Measurements from ENCODE around the gene WDR12.
A peak's percentile ranks its signal among the peaks of the same experiment; 100 is the strongest.
"Not testable (repeated sequence)": the region's sequence is repeated elsewhere in the genome, so short reads cannot be mapped to it uniquely, and the experiment has no call there.

WDR12 gene

DNA sequence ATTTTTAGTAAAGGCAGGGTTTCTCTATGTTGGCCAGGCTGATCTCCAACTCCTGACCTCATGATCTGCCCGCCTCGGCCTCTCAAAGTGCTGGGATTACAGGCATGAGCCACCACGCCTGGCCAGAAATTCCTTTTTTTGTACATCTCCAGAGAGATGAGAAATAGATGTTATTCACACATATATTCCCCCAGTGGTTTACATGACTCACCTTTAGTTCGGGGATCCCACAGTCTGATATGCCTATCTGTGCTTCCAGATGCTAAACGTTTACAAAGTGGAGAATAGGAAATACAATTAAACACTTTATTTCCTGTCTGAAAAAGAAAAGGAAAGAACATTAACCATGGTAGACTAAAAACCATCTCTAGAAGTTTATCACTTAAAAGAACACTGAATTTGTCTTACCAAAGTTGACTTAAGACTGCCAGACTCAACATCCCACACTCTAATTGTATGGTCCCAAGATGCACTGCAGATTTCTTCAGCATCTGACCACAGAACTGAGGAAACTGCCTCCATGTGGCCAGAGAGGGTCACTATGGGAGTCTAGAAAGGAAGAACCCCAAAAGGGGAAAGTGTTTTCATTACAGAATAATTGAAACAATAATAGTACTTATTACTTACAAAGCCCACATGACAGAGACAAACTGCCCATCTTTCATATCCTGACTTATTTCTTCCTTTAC lies 27.3 kb downstream of the WDR12 start:
- DNase-seq (ENCODE audit: low read depth): no peak

DNA sequence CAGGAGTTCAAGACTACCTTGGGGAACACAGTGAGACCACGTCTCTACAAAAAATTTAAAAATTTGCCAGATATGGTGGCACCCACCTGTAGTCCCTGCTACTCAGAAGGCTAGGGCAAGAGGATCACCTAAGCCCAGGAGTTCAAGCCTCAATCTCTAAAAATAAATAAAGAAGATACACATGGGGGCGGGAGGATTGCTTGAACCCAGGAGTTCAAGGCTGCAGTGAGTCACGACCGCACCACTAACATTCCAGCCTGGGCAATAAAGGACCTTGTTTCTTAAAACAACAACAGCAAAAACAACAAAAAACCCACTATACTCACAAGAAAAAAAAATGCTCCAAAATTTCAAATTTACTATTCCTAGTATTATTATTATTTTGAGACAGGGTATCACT lies 29.9 kb downstream of the WDR12 start:
- DNase-seq (ENCODE audit: low read depth): no peak

DNA sequence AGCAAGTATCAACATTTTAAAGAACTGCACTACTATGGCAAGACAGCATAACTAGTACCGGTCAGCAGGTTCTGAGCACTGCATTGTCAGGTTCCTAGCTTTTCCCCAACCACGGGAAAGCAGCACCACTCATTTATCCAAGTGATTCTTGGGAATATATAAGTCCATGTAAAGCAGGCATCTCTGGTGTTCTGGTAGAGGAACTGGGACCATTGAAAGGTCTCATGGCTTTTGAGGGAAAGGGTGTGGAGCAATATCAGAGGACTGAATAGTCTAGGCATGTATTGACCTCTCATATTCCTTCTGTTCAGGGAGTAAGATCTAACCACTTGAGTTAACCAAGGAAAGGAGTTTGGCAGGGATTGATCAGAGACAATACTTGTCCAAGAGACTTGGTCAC lies 33.8 kb downstream of the WDR12 start:
- DNase-seq (ENCODE audit: low read depth): no peak

DNA sequence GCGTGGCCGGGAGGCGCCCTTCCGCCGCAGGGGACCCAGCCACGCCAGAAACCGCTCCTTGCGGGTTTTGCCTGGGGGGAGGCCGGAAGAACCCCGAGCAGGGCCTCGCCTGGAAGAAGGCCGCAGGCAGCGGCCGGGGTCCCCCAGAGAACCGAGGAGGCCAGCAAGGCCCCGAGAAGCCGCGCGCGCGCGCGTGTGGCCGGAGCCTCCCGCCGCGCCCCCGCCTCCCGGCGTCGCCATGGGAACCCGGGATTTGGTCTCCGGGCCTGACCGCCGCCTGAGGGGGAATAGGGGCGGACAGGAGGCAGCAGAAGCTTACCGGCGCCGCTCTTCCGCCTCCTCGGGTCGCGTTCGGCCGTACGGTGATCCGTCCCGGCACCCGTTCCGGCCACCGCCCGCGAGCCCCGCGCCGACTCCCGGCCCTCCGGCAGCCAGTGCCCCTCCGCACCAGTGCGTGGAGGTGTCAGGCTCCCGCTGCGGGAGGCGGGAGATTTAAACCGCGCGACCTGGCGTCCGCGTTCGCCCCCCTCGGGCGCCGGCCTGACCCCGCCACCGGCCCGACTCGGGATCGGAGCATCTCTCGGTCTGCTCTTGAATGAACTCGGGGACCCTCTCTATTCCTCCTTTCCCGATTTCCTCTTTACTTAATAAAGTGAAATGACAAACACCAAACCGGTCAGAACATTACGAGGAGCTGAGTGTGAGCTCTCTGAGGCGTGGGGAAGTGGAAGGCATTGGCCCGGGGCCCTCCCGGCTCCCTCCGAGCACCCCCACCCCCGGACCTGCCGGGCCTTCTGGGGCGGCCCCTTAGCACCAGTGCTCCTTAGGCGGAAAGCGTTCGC lies 40.0 kb downstream of the WDR12 start, which contains the start of gene ICA1L:
ICA1L (minus strand) TSS at position 467 of the 842 bp plus-strand sequence. CDS start 42,757 bp downstream, outside the sequence.
- no peak for DNase-seq (ENCODE audit: low read depth)

DNA sequence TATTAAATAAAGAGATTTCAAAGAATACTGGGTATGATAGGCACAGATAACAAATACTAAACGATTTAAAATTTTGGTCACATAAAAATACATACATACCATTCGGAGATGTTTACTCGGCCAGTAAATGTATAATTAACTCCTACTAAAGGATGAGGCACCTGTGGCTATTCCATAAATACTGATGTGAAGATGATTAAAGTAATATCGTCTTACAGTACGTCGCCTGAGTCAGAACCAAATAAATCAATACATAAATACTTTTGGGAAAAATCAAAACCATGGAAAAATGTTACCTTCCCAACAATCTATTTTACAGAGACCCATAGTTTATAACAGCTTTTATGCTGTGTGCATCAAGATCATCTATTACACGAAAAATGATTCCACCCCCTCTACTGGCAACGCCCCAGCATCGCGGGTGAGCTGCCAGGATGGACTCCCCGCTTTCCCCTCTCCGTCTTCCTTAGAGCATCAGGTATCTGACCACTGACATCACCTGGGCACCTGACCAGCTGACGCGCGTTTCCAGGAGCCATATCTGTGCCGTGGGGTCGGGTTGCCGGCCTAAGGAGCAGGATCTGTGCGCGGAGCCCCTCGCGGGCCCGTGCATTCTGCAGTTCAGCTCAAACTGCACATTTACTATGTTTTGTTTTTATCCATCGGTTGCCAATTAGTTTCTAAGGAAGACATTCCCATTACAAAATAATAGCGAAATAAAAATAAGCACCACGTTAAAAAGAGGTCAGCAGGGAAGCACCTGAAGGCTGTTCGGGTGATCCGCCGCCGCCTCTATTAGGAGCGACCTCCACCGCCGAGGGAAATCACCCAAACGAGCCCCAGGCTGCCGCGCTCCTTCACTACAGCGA lies 40.8 kb downstream of the WDR12 start:
- DNase-seq (ENCODE audit: low read depth): peak; percentile 52

DNA sequence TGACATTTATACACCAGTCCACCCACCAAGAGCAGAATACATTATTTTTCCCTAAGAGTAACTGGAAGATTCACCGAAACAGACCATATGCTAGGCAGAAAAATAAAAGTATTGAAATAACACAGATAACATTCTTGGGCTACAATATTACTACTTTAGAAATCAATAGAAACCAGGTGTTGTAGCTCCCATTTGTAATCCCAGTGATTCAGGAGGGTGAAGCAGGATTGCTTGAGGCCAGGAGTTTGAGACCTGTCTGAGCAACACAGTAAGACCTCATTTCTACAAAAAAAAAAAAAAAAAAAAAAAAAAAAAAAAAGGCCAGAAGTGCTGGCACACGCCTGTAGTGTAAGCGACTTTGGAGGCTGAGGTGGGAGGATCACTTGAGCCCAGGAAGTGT lies 49.5 kb downstream of the WDR12 start:
- no peak for DNase-seq (ENCODE audit: low read depth)

- no peak for DNase-seq (ENCODE audit: low read depth)
Measured at GRCh38 chr2:202858601-202859000, 52.9 kb downstream of the WDR12 start.

DNA sequence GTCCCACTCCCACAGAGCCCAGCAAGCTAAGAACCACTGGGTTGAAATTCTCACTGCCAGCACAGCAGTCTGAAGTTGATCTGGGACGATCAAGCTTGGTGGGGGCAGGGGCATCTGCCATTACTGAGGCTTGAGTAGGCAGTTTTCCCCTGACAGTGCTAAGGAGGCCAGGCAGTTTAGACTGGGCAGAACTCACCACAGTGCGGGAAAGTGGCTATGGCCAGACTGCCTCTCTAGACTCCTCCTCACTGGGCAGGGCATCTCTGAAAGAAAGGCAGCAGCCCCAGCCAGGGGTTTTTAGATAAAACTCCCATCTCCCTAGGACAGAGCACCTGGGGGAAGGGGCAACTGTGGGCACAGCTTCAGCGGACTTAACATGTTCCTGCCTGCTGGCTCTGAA lies 62.1 kb downstream of the WDR12 start:
- not testable (repeated sequence) for DNase-seq (ENCODE audit: low read depth)

DNA sequence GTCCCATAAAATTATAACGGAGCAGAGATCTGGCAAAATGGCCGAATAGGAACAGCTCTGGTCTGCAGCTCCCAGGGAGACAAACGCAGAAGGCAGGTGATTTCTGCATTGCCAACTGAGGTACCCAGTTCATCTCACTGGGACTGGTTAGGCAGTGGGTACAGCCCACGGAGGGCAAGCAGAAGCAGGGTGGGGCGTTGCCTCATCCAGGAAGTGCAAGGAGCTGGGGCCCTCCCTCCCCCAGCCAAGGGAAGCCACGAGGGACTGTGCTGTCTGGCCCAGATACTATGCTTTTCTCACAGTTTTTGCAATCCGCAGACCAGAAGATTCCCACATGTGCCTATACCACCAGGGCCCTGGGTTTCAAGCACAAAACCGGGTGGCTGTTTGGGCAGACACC lies 62.7 kb downstream of the WDR12 start:
- no peak for DNase-seq (ENCODE audit: low read depth)

GRCh38 chr2:202847693-202848524 lies 63.6 kb downstream of the WDR12 start:
- DNase-seq (ENCODE audit: low read depth): no peak

GRCh38 chr2:202844656-202845055 lies 66.8 kb downstream of the WDR12 start:
- no peak for DNase-seq (ENCODE audit: low read depth)

DNA sequence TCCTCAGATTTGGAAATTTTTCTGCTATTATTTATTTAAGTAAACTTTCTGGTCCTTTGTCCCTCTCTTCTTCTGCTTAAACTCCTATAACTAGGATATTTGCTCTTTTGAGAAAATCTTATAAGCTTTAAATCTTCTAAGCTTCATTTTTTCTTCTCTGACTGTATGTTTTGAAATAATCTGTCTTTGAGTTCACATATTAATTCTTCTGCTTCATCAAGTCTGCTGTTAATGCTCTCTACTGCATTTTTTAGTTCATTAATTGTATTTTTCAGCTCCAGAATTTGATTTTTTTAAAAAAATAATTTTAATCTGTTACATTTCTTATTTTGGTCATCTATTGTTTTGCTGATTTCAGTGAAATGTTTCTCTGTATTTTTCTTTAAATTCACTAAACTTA lies 68.8 kb downstream of the WDR12 start:
- DNase-seq (ENCODE audit: low read depth): no peak

DNA sequence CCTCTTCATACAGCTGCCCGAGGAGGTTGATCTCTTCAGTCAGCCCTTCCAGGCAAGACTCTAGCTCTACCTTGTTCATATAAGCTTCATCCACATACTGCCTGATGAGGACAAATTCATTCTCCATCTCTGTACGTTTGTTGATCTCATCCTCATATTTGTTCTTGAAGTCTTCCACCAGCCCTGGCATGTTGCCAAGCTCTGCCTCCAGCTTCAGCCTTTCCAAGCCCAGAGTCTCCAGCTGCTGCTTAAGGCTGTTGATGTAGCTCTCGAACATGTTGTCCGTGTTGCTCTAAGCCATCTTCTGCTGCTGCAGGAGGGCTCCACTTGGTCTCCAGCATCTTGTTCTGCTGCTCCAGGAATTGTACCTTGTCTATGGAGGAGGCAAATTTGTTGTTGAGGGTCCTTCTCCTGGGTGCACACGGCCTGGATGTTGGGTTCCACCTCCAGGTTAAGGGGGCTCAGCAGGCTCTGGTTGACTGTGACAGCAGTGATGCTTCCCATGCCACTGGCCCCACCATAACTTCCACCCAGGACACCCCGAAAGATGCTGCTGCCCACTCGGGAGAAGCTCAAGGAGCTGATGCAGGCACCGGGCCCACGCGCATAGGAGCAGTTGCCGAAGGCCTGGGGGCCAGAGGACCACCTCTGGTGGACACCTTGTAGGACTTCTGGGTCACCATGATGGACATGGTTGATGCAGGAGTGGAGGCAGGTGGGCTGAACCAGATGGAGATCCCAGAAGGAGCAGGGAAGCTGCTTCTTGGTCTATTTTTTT lies 70.2 kb downstream of the WDR12 start:
- no peak for DNase-seq (ENCODE audit: low read depth)

- peak; percentile 11 for DNase-seq (ENCODE audit: low read depth)
Measured at GRCh38 chr2:202831242-202832220, 79.9 kb downstream of the WDR12 start.

DNA sequence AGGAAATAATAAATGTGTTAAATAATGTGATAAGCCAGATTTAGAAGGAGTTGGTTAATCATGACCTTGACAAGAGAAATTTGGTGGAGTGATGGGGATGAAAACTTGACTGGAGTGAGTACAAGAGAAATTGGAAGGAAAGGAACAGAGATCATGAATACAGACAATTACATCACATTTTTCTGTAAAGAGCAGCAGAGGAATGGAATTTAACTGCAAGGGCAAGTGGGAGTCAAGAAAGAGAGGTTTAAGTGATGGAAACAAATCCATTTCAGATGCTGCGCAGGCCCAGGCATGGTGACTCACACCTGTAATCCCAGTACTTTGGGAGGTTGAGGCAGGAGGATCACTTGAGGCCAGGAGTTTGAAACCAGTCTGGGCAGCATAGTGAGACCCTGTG lies 86.6 kb downstream of the WDR12 start:
- no peak for DNase-seq (ENCODE audit: low read depth)
